Stomach (tissue), 9 donors: Measurements from ENCODE around the gene GPBP1. TPM values are rescaled to one million over a fixed set of nuclear protein-coding genes. Genes with fewer than 3 reads are reported as not detected.
"Not testable (repeated sequence)": the region's sequence is repeated elsewhere in the genome, so short reads cannot be mapped to it uniquely, and the experiment has no call there.

Experiments used
- DNase-seq, 2 donors: peaks; one replicate each; pipeline versions ENCODE4 v3.0.0 to v3.0.0-alpha.2; 2013 to 2019
- H3K27ac ChIP-seq, 5 donors: fragments of 200-600 bp in 4 of 5; sonication (generic) in 4 of 5; one replicate each; pipeline ENCODE4 v1.5.1; 2013 to 2019; ENCODE audit warnings: mild to moderate bottlenecking in 1 of 5, moderate library complexity in 1 of 5
- H3K27me3 ChIP-seq, 3 donors: fragments of 200-600 bp; sonication (generic); one replicate each; pipeline ENCODE4 v1.5.1; 2017 to 2019; ENCODE audit warnings: mixed run types in 1 of 3
- H3K36me3 ChIP-seq, 4 donors: fragments of 200-600 bp; sonication (generic); 1 replicate in 3 of 4; 2 replicates in 1 of 4; pipeline ENCODE4 v1.5.1; 2016 to 2019
- H3K4me1 ChIP-seq, 4 donors: fragments of 200-600 bp; sonication (generic); one replicate each; pipeline ENCODE4 v1.5.1; 2016 to 2019
- H3K4me3 ChIP-seq, 4 donors: fragments of 200-600 bp; sonication (generic) in 3 of 4; one replicate each; pipeline ENCODE4 v1.5.1; 2016 to 2019; ENCODE audit warnings: mild to moderate bottlenecking in 1 of 4
- H3K9me3 ChIP-seq, 4 donors: fragments of 200-600 bp; sonication (generic); one replicate each; pipeline ENCODE4 v1.5.1; 2016 to 2019
- CTCF ChIP-seq, 7 experiments: fragments of 450-650 bp in 4 of 7; fragments of 200-600 bp in 3 of 7; sonication (generic) in 3 of 7; IDR thresholded peaks; one replicate each; pipeline ENCODE4 v1.5.1; 2016 to 2019; ENCODE audit warnings: antibody characterized with exemption in 7 of 7, control low read depth in 2 of 7, mild to moderate bottlenecking in 1 of 7
- EP300 ChIP-seq: sonication (generic); formaldehyde crosslinking; IDR thresholded peaks from one replicate; pipeline ENCODE4 v1.6.1; 2017; ENCODE audit warnings: antibody characterized with exemption
- POLR2A ChIP-seq, 4 donors: fragments of 450-650 bp; IDR thresholded peaks; one replicate each; pipeline ENCODE4 v1.6.1; 2016; ENCODE audit warnings: antibody characterized with exemption in 4 of 4, control low read depth in 2 of 4, mild to moderate bottlenecking in 1 of 4, moderate library complexity in 1 of 4
- POLR2AphosphoS5 ChIP-seq, 3 donors: sonication (generic); formaldehyde crosslinking; IDR thresholded peaks; one replicate each; pipeline ENCODE4 v1.6.1; 2016; ENCODE audit warnings: antibody characterized with exemption in 3 of 3
- WGBS, 5 donors: extraction: QIAGEN DNeasy Blood & Tissue Kit in 3 of 5; methylation state at CpG; one replicate each; pipeline versions ENCODE4 v1.1.5 to v1.1.7; 2013 to 2018; 5-methylcytosine and 5-hydroxymethylcytosine counted together
- intact Hi-C: fragments of 100-400 bp; cut with DNase I; formaldehyde crosslinking; loops from one replicate; pipeline ENCODE4 v1.15.1; 2023; ENCODE audit warnings: low total_unique reads
- polyA plus RNA-seq, 3 donors: library from polyadenylated mRNA; stranded (reverse); fragments of 200-250 nt; gene quantifications; one replicate each; pipeline ENCODE4 v1.2.3, GENCODE V29; 2013
- total RNA-seq, 5 donors: library from RNA; depleted of rRNA; stranded (reverse); fragments of >200 nt; gene quantifications; one replicate each; pipeline versions ENCODE4 v1.1.0 to v1.2.3, GENCODE V29; 2014 to 2016
- donor health status: healthy with polysubstance abuse.
- donor health status: Bipolar disorder and iron deficiency.
- donor health status: healthy.

The GPBP1 gene
- total and polyA plus RNA-seq, 8 donors: 29.8 to 155 (median 54.6) TPM

GRCh38 chr5:57174890-57175510 lies 1.1 kb downstream of the GPBP1 start:
- intact Hi-C loops: no loop called here
- H3K27me3 ChIP-seq: no peaks in the 10 kb centered on the region
- peaks cover 22 to 63% (median 46%) of the 10 kb centered on the region in 4 donors for H3K4me1 ChIP-seq
- 0 to 2% (median 1%) methylated on average over 11 of the region's 11 CpGs for WGBS, 5 donors
- peak overlapping the region; percentile 97 to 100 (median 100) for H3K27ac ChIP-seq
- no peaks in the 10 kb centered on the region for H3K36me3 ChIP-seq
- peak in 1 of 2 donors; percentile 40 for DNase-seq
- peak overlapping the region; percentile 80 to 96 (median 89) for H3K4me3 ChIP-seq
- no peaks in the 10 kb centered on the region for H3K9me3 ChIP-seq
- TF ChIP-seq POLR2AphosphoS5 (IDR thresholded peaks at IDR 0.05): no peak
- TF ChIP-seq CTCF (IDR thresholded peaks at IDR 0.05): no peak
- TF ChIP-seq POLR2A (IDR thresholded peaks at IDR 0.05): no peak
- TF ChIP-seq EP300: no peak

- Histone ChIP-seq H3K27me3 (no peaks in the 10 kb centered on the region), H3K9me3 (no peaks in the 10 kb centered on the region), H3K4me1 (peaks cover 30 to 71% (median 53%) of the 10 kb centered on the region in 4 donors), H3K36me3 (no peaks in the 10 kb centered on the region), H3K4me3 (peak overlapping the region; percentile 80 to 96 (median 89)), H3K27ac (peak overlapping the region in 4 of 5 donors; percentile 99 to 100 (median 100))
- intact Hi-C loops: no loop called here
- WGBS, 5 donors: 0 to 4% (median 2%) methylated on average over 11 of the region's 11 CpGs
- DNase-seq: peak in 1 of 2 donors; percentile 64
- TF ChIP-seq EP300 (no peak), POLR2A (IDR thresholded peaks at IDR 0.05) (no peak), POLR2AphosphoS5 (IDR thresholded peaks at IDR 0.05) (no peak), CTCF (IDR thresholded peaks at IDR 0.05) (no peak)
Observed at GRCh38 chr5:57175551-57176309, 1.9 kb downstream of the GPBP1 start.

- Histone ChIP-seq H3K4me1 (peaks cover 36 to 77% (median 59%) of the 10 kb centered on the region in 4 donors), H3K27me3 (no peaks in the 10 kb centered on the region), H3K9me3 (no peaks in the 10 kb centered on the region), H3K27ac (peak overlapping the region in 4 of 5 donors; percentile 99 to 100 (median 100)), H3K4me3 (peak overlapping the region; percentile 80 to 96 (median 89)), H3K36me3 (no peaks in the 10 kb centered on the region)
- intact Hi-C loops: no loop called here
- no peak for TF ChIP-seq EP300
- peak in 2 of 3 donors; percentile 6 to 7 for TF ChIP-seq POLR2AphosphoS5 (IDR thresholded peaks at IDR 0.05)
- WGBS, 5 donors: 0 to 2% (median 2%) methylated on average over 7 of the region's 7 CpGs
- DNase-seq: peak in 1 of 2 donors; percentile 67
Observed at GRCh38 chr5:57176350-57176857, 2.5 kb downstream of the GPBP1 start.

GRCh38 chr5:57177479-57178156 lies 3.8 kb downstream of the GPBP1 start:
- H3K36me3 ChIP-seq: no peaks in the 10 kb centered on the region
- no peaks in the 10 kb centered on the region for H3K27me3 ChIP-seq
- H3K4me1 ChIP-seq: peaks cover 40 to 80% (median 60%) of the 10 kb centered on the region in 4 donors
- 79 to 83% (median 82%) methylated on average over 14 of the region's 14 CpGs for WGBS, 5 donors
- intact Hi-C loops: no loop called here
- peak overlapping the region in 3 of 5 donors; percentile 22 to 100 (median 100) for H3K27ac ChIP-seq
- H3K4me3 ChIP-seq: peak overlapping the region; percentile 80 to 96 (median 89)
- H3K9me3 ChIP-seq: no peaks in the 10 kb centered on the region
- no peak for DNase-seq
- no peak for TF ChIP-seq POLR2AphosphoS5 (IDR thresholded peaks at IDR 0.05)
- no peak for TF ChIP-seq POLR2A (IDR thresholded peaks at IDR 0.05)
- TF ChIP-seq EP300: no peak
- TF ChIP-seq CTCF (IDR thresholded peaks at IDR 0.05): no peak

- H3K4me1 ChIP-seq: peaks cover 40 to 84% (median 64%) of the 10 kb centered on the region in 4 donors
- H3K9me3 ChIP-seq, intact Hi-C loops, DNase-seq, H3K36me3 ChIP-seq, H3K27me3 ChIP-seq: not testable (repeated sequence)
- H3K27ac ChIP-seq: peak overlapping the region in 2 of 5 donors; percentile 16 to 100
- H3K4me3 ChIP-seq: peak overlapping the region; percentile 80 to 96 (median 89)
- 31 to 59% (median 46%) methylated on average over 12 of the region's 12 CpGs for WGBS, 5 donors
Observed at GRCh38 chr5:57178238-57178637, 4.4 kb downstream of the GPBP1 start.
